Testis (tissue), 2 donors: ENCODE results near the gene UBE2J1.

Source experiments
- CTCF ChIP-seq, 3 experiments: fragments of 450-650 bp in 2 of 3; fragments of 200-600 bp in 1 of 3; sonication (generic) in 1 of 3; IDR thresholded peaks; one replicate each; pipeline ENCODE4 v1.5.1; 2016 to 2019; ENCODE audit warnings: antibody characterized with exemption in 3 of 3, mild to moderate bottlenecking in 2 of 3, moderate library complexity in 1 of 3
- POLR2A ChIP-seq: fragments of 450-650 bp; IDR thresholded peaks from one replicate; pipeline ENCODE4 v1.6.1; 2017; ENCODE audit warnings: antibody characterized with exemption, mild to moderate bottlenecking, moderate library complexity

GRCh38 chr6:89357390-89357789 lies 4.9 kb upstream of the UBE2J1 start:
- TF ChIP-seq CTCF (IDR thresholded peaks at IDR 0.05) = no peak
- TF ChIP-seq POLR2A = no peak
